Osteocyte (in vitro differentiated cells): ENCODE results near the gene ZNRF3. TPM values are rescaled to one million over a fixed set of nuclear protein-coding genes. Genes with fewer than 3 reads are reported as not detected.
A peak's percentile ranks its signal among the peaks of the same experiment; 100 is the strongest.

ENCODE experiments used
- DNase-seq: peaks from one replicate; pipeline ENCODE4 v3.0.0; 2021; ENCODE audit warnings: mixed read lengths; ENCODE audit not compliant: unreplicated experiment; ENCODE audit errors: extremely low spot score
- H3K27ac Mint-ChIP-seq: one replicate; pipeline ENCODE4 v1.8.0; 2021; ENCODE audit warnings: mild to moderate bottlenecking, mixed read lengths; ENCODE audit not compliant: unreplicated experiment
- H3K27me3 Mint-ChIP-seq: one replicate; pipeline ENCODE4 v1.8.0; 2021; ENCODE audit warnings: mixed read lengths; ENCODE audit not compliant: unreplicated experiment
- H3K36me3 Mint-ChIP-seq: one replicate; pipeline ENCODE4 v1.8.0; 2021; ENCODE audit warnings: mixed read lengths; ENCODE audit not compliant: unreplicated experiment
- H3K4me1 Mint-ChIP-seq: one replicate; pipeline ENCODE4 v1.8.0; 2021; ENCODE audit warnings: mixed read lengths; ENCODE audit not compliant: unreplicated experiment
- H3K4me3 Mint-ChIP-seq: one replicate; pipeline ENCODE4 v1.8.0; 2021; ENCODE audit warnings: mild to moderate bottlenecking, moderate library complexity, mixed read lengths; ENCODE audit not compliant: unreplicated experiment
- H3K9me3 Mint-ChIP-seq: one replicate; pipeline ENCODE4 v1.8.0; 2021; ENCODE audit warnings: mixed read lengths; ENCODE audit not compliant: unreplicated experiment
- total RNA-seq: library from RNA; stranded (reverse); gene quantifications from 2 replicates; pipeline ENCODE4 v1.2.1, GENCODE V29; 2021
- TF ChIP-seq, protein P1 (sequence below): fragments of 200-600 bp; sonication (generic); IDR thresholded peaks from 2 replicates; pipeline ENCODE4 v1.5.0; 2021; ENCODE audit warnings: antibody characterized with exemption, mild to moderate bottlenecking, moderate library complexity

ZNRF3 gene
- total RNA-seq, 1 donor from 2014 or later, result 6.4 TPM

DNA sequence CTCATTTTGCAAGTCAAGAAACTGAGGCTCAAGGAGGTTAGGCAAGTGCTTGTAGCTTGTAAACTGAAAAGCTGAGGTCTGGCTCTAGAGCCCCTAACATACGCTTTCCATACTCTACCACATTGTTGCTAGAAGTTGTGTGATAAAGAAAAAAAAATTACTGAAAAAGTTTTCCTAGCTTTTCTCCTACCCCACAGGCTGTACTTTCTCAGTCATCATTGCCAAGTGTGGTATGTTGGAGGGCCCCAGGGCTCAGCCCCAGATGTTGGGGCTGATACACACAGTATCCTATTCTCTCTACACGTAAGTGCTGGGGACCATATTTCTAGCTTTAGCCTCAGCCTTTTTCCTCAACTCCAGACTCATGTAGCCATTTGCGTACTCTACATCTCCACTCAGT, 205.4 kb downstream of the ZNRF3 start:
- TF ChIP-seq, protein P1, sequence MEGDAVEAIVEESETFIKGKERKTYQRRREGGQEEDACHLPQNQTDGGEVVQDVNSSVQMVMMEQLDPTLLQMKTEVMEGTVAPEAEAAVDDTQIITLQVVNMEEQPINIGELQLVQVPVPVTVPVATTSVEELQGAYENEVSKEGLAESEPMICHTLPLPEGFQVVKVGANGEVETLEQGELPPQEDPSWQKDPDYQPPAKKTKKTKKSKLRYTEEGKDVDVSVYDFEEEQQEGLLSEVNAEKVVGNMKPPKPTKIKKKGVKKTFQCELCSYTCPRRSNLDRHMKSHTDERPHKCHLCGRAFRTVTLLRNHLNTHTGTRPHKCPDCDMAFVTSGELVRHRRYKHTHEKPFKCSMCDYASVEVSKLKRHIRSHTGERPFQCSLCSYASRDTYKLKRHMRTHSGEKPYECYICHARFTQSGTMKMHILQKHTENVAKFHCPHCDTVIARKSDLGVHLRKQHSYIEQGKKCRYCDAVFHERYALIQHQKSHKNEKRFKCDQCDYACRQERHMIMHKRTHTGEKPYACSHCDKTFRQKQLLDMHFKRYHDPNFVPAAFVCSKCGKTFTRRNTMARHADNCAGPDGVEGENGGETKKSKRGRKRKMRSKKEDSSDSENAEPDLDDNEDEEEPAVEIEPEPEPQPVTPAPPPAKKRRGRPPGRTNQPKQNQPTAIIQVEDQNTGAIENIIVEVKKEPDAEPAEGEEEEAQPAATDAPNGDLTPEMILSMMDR, result no peak
- Mint-ChIP-seq H3K4me3 (no peak overlapping the region), H3K36me3 (no peaks in the 10 kb centered on the region), H3K4me1 (peaks cover 12% of the 10 kb centered on the region), H3K27me3 (peaks cover 10% of the 10 kb centered on the region), H3K9me3 (no peaks in the 10 kb centered on the region), H3K27ac (no peak overlapping the region)
- DNase-seq, result no peak

DNA sequence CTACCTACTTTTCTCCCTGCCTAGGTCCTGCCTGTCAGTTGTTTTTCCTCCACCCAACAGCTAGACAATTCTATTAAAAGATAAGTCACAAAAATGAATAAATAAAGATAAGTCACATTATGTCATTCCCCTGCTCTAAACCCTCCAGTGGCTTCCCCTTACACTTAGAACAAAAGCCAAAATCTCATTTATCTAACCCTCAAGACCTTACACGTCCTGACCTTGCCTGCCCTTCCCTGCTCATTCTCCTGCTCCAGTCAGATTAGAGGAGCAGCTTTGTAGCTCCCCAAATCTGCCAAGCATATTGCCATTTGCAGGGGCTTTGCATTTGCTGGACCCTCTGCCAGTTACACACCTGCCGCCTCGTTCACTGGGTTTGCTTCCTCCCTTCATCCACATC, 206.1 kb downstream of the ZNRF3 start:
- Mint-ChIP-seq H3K4me1 (peaks cover 18% of the 10 kb centered on the region), H3K27ac (no peak overlapping the region), H3K27me3 (peaks cover 10% of the 10 kb centered on the region), H3K9me3 (no peaks in the 10 kb centered on the region), H3K36me3 (no peaks in the 10 kb centered on the region), H3K4me3 (no peak overlapping the region)
- DNase-seq, result no peak
- TF ChIP-seq, protein P1, result no peak

DNA sequence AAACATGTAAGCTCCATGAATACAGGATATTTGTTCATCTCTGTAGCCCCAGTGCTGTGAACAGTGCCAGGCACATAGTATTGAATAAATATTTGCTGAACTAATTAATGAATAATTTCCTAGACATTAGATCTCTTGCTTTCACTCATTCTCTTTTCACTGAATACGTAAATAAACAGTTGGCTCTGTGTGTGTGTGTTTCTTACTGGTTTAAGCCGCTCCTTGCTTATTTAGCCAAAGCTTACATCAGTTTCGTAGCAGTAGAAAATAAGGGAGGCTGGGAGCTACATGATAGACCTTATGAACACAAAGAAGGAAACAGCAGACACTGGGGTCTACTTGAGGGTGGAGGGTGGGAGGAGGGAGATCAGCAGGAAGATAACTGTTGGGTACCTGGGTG, 206.7 kb downstream of the ZNRF3 start:
- Mint-ChIP-seq H3K4me1 (peaks cover 18% of the 10 kb centered on the region), H3K36me3 (no peaks in the 10 kb centered on the region), H3K27me3 (peaks cover 10% of the 10 kb centered on the region), H3K4me3 (no peak overlapping the region), H3K27ac (no peak overlapping the region), H3K9me3 (no peaks in the 10 kb centered on the region)
- TF ChIP-seq, protein P1, result no peak
- DNase-seq, result no peak

DNA sequence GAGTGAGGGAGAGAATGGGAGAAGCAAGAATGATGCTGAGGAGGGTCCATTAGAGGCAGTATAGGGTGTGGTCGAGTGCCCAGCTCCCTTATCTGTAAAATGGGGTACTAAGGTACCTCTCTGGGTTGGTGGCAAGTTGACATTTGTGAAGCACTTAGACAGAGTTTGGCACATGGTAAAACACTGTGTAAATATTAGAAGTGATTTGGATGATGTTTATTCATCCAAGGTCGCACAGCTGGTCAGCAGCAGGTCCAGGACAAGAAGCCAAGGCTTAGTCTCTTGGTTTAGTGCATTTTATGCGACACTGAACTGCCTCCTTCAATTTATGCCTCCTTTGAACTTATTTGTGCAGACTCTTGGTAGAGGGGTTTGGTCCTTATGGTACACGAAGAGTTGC, 208.9 kb downstream of the ZNRF3 start:
- DNase-seq, result no peak
- Mint-ChIP-seq H3K27ac (no peak overlapping the region), H3K4me3 (no peak overlapping the region), H3K36me3 (no peaks in the 10 kb centered on the region), H3K9me3 (no peaks in the 10 kb centered on the region), H3K27me3 (peaks cover 6% of the 10 kb centered on the region), H3K4me1 (peaks cover 26% of the 10 kb centered on the region)
- TF ChIP-seq, protein P1, result no peak

DNA sequence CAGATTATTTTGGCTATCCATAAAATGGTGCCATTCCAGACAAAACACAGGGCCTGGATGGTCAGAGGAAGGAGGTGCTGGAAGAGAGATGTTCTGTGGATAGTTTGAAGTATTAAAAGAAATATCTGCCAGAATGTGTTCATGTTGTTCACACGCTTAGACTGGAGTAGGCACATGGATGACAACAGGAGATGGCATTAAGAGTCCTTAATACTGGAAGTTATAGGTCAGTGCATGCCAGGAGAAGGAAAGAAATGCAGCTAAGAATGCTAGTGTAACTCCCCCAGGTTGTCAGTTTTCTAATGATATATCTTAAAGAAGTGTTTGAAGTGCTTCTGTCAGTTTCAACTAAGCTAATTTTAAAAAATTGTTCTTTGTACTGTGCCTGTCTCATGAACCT, 209.7 kb downstream of the ZNRF3 start:
- Mint-ChIP-seq H3K4me3 (no peak overlapping the region), H3K27me3 (peaks cover 6% of the 10 kb centered on the region), H3K27ac (peak overlapping the region; percentile 58), H3K9me3 (no peaks in the 10 kb centered on the region), H3K36me3 (no peaks in the 10 kb centered on the region), H3K4me1 (peaks cover 28% of the 10 kb centered on the region)
- no peak for DNase-seq
- TF ChIP-seq, protein P1, result no peak
